HEK293T (cell line): Measurements from ENCODE around the gene EPS8L2.

Source experiments
- BHLHE40 ChIP-seq: fragments of 450-650 bp; IDR thresholded peaks from 2 replicates; pipeline ENCODE4 v1.6.1; 2016; ENCODE audit warnings: mild to moderate bottlenecking, moderate library complexity, borderline replicate concordance
- FOXK2 ChIP-seq: fragments of 450-650 bp; IDR thresholded peaks from 2 replicates; pipeline ENCODE4 v1.6.1; 2016; ENCODE audit warnings: mild to moderate bottlenecking
- FOXM1 ChIP-seq: fragments of 450-650 bp; IDR thresholded peaks from 2 replicates; pipeline ENCODE4 v1.6.1; 2017; ENCODE audit warnings: mild to moderate bottlenecking, borderline replicate concordance
- ZNF384 ChIP-seq: fragments of 450-650 bp; IDR thresholded peaks from 2 replicates; pipeline ENCODE4 v1.6.1; 2016
- TF ChIP-seq, protein P1 (sequence below): fragments of 450-650 bp; IDR thresholded peaks from 2 replicates; pipeline ENCODE4 v1.6.1; 2016

DNA sequence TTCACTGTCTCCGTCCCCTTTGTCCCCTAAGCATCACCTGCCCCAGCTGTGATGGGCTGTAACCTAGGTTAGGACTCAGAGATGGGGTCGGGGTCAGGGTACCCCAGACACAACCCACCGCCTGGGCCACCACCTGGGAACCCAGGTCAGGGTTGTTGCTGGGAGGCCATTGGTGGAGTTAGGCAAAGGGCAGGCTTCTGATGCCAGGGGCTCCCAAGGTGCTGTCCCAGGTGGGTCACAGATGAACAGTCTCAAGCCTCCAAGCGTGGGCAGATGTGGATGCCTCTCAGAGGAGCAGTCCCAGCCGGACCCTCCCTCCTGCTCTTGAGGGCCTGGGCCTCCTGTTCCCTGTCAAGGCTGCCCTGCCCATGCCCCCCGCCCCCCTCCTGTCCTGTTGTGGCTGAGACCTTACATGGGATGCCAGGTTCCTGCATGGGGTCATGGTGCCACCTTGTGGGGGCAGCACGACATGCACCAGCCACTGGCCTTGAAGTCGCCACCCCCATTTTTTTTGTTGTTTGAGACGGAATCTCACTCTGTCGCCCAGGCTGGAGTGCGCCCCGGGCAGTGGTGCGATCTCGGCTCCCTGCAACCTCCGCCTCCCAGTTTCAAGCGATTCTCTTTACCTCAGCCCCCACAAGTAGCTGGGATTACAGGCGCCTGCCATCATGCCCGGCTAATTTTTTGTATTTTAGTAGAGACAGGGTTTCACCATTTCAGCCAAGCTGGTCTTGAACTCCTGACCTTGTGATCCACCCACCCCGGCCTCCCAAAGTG is 59.2 kb downstream of the EPS8L2 start:
- TF ChIP-seq, protein P1, sequence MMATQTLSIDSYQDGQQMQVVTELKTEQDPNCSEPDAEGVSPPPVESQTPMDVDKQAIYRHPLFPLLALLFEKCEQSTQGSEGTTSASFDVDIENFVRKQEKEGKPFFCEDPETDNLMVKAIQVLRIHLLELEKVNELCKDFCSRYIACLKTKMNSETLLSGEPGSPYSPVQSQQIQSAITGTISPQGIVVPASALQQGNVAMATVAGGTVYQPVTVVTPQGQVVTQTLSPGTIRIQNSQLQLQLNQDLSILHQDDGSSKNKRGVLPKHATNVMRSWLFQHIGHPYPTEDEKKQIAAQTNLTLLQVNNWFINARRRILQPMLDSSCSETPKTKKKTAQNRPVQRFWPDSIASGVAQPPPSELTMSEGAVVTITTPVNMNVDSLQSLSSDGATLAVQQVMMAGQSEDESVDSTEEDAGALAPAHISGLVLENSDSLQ = no peak
- no peak for TF ChIP-seq FOXM1
- 0 out of 2 replicates have a peak, but pooled peaks have one; percentile 16 for TF ChIP-seq ZNF384
- no peak for TF ChIP-seq BHLHE40
- TF ChIP-seq FOXK2 = no peak
